Smooth muscle cell (in vitro differentiated cells): ENCODE data around the gene ACSS1. TPM values are rescaled to one million over a fixed set of nuclear protein-coding genes. Genes with fewer than 3 reads are reported as not detected.

Source experiments
- DNase-seq: peaks from one replicate; lab custom pipeline; 2025; ENCODE audit not compliant: unreplicated experiment; lab: John Stamatoyannopoulos, UW
- H2AFZ ChIP-seq: fragments of 200-600 bp; sonication (generic); 2 replicates; pipeline ENCODE4 v1.6.0; 2016; ENCODE audit warnings: antibody characterized with exemption, low read depth, mild to moderate bottlenecking
- H3F3A ChIP-seq: fragments of 200-600 bp; sonication (generic); 2 replicates; pipeline ENCODE4 v1.6.0; 2017; ENCODE audit warnings: antibody characterized with exemption, low read depth
- H3K27ac ChIP-seq: fragments of 200-600 bp; sonication (generic); 2 replicates; pipeline ENCODE4 v1.5.1; 2016; ENCODE audit warnings: low read depth, mild to moderate bottlenecking
- H3K27me3 ChIP-seq: fragments of 200-600 bp; sonication (generic); 2 replicates; pipeline ENCODE4 v1.6.1; 2016; ENCODE audit warnings: low read depth, mild to moderate bottlenecking
- H3K36me3 ChIP-seq: fragments of 200-600 bp; sonication (generic); 2 replicates; pipeline ENCODE4 v1.5.1; 2016; ENCODE audit warnings: low read depth
- H3K4me1 ChIP-seq: fragments of 200-600 bp; sonication (generic); 2 replicates; pipeline ENCODE4 v1.5.1; 2016; ENCODE audit warnings: low read depth
- H3K4me2 ChIP-seq: fragments of 200-600 bp; sonication (generic); 2 replicates; pipeline ENCODE4 v1.6.0; 2016; ENCODE audit warnings: mild to moderate bottlenecking
- H3K4me3 ChIP-seq: fragments of 200-600 bp; sonication (generic); 2 replicates; pipeline ENCODE4 v1.5.1; 2016; ENCODE audit warnings: mild to moderate bottlenecking
- H3K79me2 ChIP-seq: fragments of 200-600 bp; sonication (generic); 2 replicates; pipeline ENCODE4 v1.6.0; 2016; ENCODE audit warnings: low read depth, mild to moderate bottlenecking
- H3K9ac ChIP-seq: fragments of 200-600 bp; sonication (generic); 2 replicates; pipeline ENCODE4 v1.6.0; 2016; ENCODE audit warnings: low read depth
- H3K9me3 ChIP-seq: fragments of 200-600 bp; sonication (generic); replicated peaks from 2 replicates; pipeline ENCODE4 v1.5.1; 2016; ENCODE audit warnings: low read depth
- H4K20me1 ChIP-seq: fragments of 200-600 bp; sonication (generic); 2 replicates; pipeline ENCODE4 v1.6.0; 2016; ENCODE audit warnings: low read depth
- WGBS: methylation state at CpG from one replicate; pipeline ENCODE4 v1.1.7; 2016; ENCODE audit warnings: low lambda C conversion rate; 5-methylcytosine and 5-hydroxymethylcytosine counted together
- polyA plus RNA-seq: library from polyadenylated mRNA; unstranded; fragments of >200 nt; fragmentation: Nextera tagmentation; extraction: Ambion mirVana; gene quantifications from 2 replicates; pipeline ENCODE4 v1.2.1, GENCODE V29; 2016
- total RNA-seq: library from RNA; depleted of rRNA; stranded (reverse); fragments of >200 nt; gene quantifications from 2 replicates; pipeline ENCODE4 v1.2.3, GENCODE V29; 2014
- TF ChIP-seq, protein P1 (sequence below): fragments of 200-600 bp; sonication (generic); IDR thresholded peaks from 2 replicates; pipeline ENCODE4 v1.5.1; 2017; ENCODE audit warnings: borderline replicate concordance, mild to moderate bottlenecking, antibody characterized with exemption; ENCODE audit not compliant: insufficient read depth, poor library complexity, severe bottlenecking

Gene ACSS1
- total and polyA plus RNA-seq, 2 experiments from 2014 or later = 2.4 to 2.8 TPM

DNA sequence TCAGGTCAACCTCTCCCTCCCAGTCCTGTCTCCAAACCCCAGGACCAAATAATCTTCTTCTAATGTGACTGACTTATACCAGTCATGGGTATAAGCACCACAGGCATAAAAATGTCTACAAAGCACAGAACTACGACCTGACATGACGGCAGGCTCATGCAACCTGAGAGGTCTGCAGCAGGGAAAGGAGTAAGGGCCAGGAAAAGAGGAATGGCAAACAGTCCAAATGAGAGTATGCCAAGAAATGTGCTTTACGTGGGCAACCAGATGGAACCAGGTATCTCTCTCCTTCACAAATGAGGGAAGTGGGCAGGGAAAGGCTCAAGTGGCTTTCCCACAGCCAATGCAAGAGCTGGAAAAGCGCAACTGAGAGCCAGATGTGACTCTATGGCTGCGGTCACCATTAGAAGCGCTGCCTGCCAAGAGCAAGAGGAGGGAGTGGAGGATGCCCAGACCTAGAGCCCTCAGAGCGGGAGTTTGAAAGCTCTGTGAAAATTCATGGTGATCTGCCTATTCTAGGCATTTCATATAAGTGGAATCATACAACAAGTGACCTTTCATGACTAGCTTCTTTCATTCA, 71.4 kb downstream of the ACSS1 start:
- Histone ChIP-seq H3K79me2 (peaks cover 50% of the 10 kb centered on the region), H3K4me1 (peaks cover 2% of the 10 kb centered on the region), H3K4me3 (no peak overlapping the region), H3K9ac (no peak overlapping the region), H3K36me3 (peaks cover 5% of the 10 kb centered on the region), H3K27me3 (no peaks in the 10 kb centered on the region), H3K9me3 (no peaks in the 10 kb centered on the region), H3K27ac (no peak overlapping the region), H3F3A (no peaks in the 10 kb centered on the region), H2AFZ (no peak overlapping the region), H3K4me2 (no peak overlapping the region), H4K20me1 (peaks cover 49% of the 10 kb centered on the region)
- WGBS = 97% methylated on average over 7 of the region's 7 CpGs
- TF ChIP-seq, protein P1, sequence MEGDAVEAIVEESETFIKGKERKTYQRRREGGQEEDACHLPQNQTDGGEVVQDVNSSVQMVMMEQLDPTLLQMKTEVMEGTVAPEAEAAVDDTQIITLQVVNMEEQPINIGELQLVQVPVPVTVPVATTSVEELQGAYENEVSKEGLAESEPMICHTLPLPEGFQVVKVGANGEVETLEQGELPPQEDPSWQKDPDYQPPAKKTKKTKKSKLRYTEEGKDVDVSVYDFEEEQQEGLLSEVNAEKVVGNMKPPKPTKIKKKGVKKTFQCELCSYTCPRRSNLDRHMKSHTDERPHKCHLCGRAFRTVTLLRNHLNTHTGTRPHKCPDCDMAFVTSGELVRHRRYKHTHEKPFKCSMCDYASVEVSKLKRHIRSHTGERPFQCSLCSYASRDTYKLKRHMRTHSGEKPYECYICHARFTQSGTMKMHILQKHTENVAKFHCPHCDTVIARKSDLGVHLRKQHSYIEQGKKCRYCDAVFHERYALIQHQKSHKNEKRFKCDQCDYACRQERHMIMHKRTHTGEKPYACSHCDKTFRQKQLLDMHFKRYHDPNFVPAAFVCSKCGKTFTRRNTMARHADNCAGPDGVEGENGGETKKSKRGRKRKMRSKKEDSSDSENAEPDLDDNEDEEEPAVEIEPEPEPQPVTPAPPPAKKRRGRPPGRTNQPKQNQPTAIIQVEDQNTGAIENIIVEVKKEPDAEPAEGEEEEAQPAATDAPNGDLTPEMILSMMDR = no peak
- DNase-seq = no peak

DNA sequence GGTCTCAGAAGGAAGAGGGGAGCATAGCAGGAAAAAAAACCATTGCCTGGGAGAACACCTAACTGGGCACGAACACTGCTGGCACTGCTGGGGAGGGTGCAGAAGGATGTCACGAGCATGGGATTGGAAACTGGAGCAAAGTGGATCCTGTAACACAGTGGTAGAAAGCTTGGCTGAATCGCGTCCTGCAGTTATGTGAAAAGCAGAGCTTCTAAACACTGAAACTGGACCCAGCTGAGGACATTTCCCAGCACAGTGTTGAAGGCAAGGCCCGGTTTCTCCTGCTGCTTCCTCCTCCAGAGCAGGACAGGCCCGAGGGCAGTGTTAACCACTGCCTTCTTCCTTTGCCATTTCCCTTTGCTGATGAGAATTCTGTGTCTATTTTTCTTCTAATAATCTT, 72.1 kb downstream of the ACSS1 start:
- no peaks in the 10 kb centered on the region for H3F3A ChIP-seq
- H4K20me1 ChIP-seq = peaks cover 49% of the 10 kb centered on the region
- WGBS = 69% methylated on average over 6 of the region's 6 CpGs
- H3K9me3 ChIP-seq = no peaks in the 10 kb centered on the region
- H3K36me3 ChIP-seq = peaks cover 5% of the 10 kb centered on the region
- no peak overlapping the region for H2AFZ ChIP-seq
- no peak overlapping the region for H3K27ac ChIP-seq
- H3K9ac ChIP-seq = no peak overlapping the region
- no peak overlapping the region for H3K4me3 ChIP-seq
- H3K27me3 ChIP-seq = no peaks in the 10 kb centered on the region
- DNase-seq = no peak
- no peak overlapping the region for H3K4me2 ChIP-seq
- H3K79me2 ChIP-seq = peaks cover 43% of the 10 kb centered on the region
- H3K4me1 ChIP-seq = no peaks in the 10 kb centered on the region
- TF ChIP-seq, protein P1 = no peak

DNA sequence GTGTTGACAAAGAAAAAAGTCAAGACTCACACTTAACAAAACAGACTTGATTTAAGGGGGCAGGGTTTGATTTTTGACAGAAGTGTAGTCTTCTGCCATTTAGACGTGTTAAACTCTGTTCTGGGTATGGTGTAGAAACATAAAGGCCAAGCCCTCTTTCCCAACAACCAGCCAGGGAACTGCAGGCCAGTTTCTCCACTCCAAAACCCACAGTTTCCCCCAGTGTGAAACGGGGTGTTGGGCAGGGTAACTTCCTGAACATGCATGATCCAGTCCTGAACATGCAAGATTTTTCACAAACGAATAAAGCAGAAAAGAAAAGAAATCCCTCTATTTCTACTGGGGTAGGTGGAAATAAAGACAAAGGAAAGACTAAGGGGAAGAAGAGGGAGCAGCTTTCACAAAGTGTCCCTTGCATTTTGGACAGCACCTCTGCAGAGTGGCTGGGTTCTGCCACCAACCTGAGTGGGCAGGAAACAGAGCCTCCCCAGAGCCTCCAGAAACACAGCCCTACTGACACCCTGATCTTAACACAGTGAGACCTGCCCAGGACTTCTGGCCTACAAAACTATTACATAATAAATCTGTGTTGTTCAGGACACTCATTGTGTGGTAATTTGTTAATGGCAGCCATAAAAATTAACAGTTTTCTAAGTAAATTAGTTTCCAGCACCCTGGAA, 72.8 kb downstream of the ACSS1 start:
- TF ChIP-seq, protein P1 = no peak
- Histone ChIP-seq H3K36me3 (peaks cover 5% of the 10 kb centered on the region), H3F3A (no peaks in the 10 kb centered on the region), H3K79me2 (peaks cover 37% of the 10 kb centered on the region), H4K20me1 (peaks cover 48% of the 10 kb centered on the region), H3K27ac (no peak overlapping the region), H3K9me3 (no peaks in the 10 kb centered on the region), H3K4me3 (no peak overlapping the region), H3K27me3 (no peaks in the 10 kb centered on the region), H3K4me1 (no peaks in the 10 kb centered on the region), H2AFZ (no peak overlapping the region), H3K4me2 (no peak overlapping the region), H3K9ac (no peak overlapping the region)
- WGBS = 90% methylated on average over 3 of the region's 3 CpGs
- no peak for DNase-seq

DNA sequence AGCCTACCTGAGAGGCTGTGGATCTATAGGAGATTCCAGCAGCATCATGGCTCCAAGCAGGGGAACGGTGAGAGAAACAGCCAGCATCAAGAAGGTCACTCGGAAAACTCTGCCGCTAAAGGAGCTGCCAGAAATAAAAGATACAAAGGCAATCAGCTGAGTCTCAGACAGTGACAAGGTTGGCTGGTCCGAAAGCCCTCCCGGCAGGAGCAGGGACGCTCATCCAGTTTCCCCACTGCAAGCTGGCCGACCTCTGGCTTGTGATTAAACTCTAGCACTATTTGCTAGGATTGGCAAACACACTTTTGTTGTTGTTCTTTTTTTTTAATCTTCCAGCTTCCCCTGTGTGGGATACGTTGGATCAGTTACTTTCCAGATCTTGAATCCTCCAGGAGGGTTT, 74.0 kb downstream of the ACSS1 start:
- Histone ChIP-seq H4K20me1 (peaks cover 36% of the 10 kb centered on the region), H3K9me3 (no peaks in the 10 kb centered on the region), H3K9ac (no peak overlapping the region), H3K27me3 (no peaks in the 10 kb centered on the region), H3K36me3 (peaks cover 5% of the 10 kb centered on the region), H3K4me3 (no peak overlapping the region), H3F3A (no peaks in the 10 kb centered on the region), H3K27ac (no peak overlapping the region), H3K4me1 (no peaks in the 10 kb centered on the region), H3K79me2 (peaks cover 25% of the 10 kb centered on the region), H2AFZ (no peak overlapping the region), H3K4me2 (no peak overlapping the region)
- TF ChIP-seq, protein P1 = no peak
- DNase-seq = no peak
- 96% methylated on average over 8 of the region's 8 CpGs for WGBS
